ENCODE measurements around the gene GDAP1L1. TPM values are rescaled to one million over a fixed set of nuclear protein-coding genes. Genes with fewer than 3 reads are reported as not detected.

The GDAP1L1 gene
- polyA plus RNA-seq, 3 donors: not detected

- Mint-ChIP-seq H3K9me3 (peaks cover 0 to 2% (median 0%) of the 10 kb centered on the region in 7 donors), H3K4me1 (no peaks in the 10 kb centered on the region), H3K4me3 (peak overlapping the region in 1 of 2 donors; percentile 12), H3K36me3 (no peaks in the 10 kb centered on the region), H3K27ac (no peak overlapping the region), H3K27me3 (ENCODE audit: low read depth in 3 of 3) (peaks cover 0 to 8% (median 2%) of the 10 kb centered on the region in 3 donors)
- Histone ChIP-seq H3K27me3 (ENCODE audit: control insufficient read depth in 2 of 2, insufficient read depth in 2 of 2, low read length in 2 of 2) (no peaks in the 10 kb centered on the region), H3K9me3 (replicated peaks in 1 of 2; ENCODE audit: control insufficient read depth in 1 of 2, insufficient read depth in 1 of 2, low read length in 2 of 2) (no peaks in the 10 kb centered on the region), H3K4me3 (replicated peaks in 1 of 3; ENCODE audit: low read depth in 2 of 3, low read length in 3 of 3) (no peak overlapping the region), H3K27ac (ENCODE audit: low read depth in 1 of 2, low read length in 2 of 2) (no peak overlapping the region), H3K79me2 (ENCODE audit: insufficient read depth, low read length) (no peaks in the 10 kb centered on the region), H3K36me3 (replicated peaks in 1 of 2; ENCODE audit: control insufficient read depth in 1 of 2, insufficient read depth in 2 of 2, low read length in 2 of 2) (no peaks in the 10 kb centered on the region), H4K20me1 (ENCODE audit: insufficient read depth, low read length) (no peaks in the 10 kb centered on the region), H2AFZ (ENCODE audit: insufficient read depth, low read depth, low read length, poor library complexity, severe bottlenecking) (no peak overlapping the region), H3K4me1 (ENCODE audit: control insufficient read depth in 1 of 2, insufficient read depth in 2 of 2, low read length in 2 of 2) (no peaks in the 10 kb centered on the region), H3K4me2 (replicated peaks; ENCODE audit: extremely low read depth, low read length, poor library complexity, severe bottlenecking) (no peak overlapping the region), H3K9ac (ENCODE audit: insufficient read depth, low read length, poor library complexity, severe bottlenecking) (no peak overlapping the region)
- no peak for DNase-seq
- intact Hi-C loops (cut with micrococcal nuclease): no loop called here
- no peak for TF ChIP-seq CTCF (IDR thresholded peaks at IDR 0.05)
- WGBS (ENCODE audit: insufficient coverage): 100% methylated on average over 6 of the region's 8 CpGs
These were observed 7.0 kb downstream of the GDAP1L1 start for GRCh38 chr20:44254073-44254472.

- Histone ChIP-seq H3K9me3 (replicated peaks in 1 of 2; ENCODE audit: control insufficient read depth in 1 of 2, insufficient read depth in 1 of 2, low read length in 2 of 2) (no peaks in the 10 kb centered on the region), H3K4me3 (replicated peaks in 1 of 3; ENCODE audit: low read depth in 2 of 3, low read length in 3 of 3) (no peak overlapping the region), H3K4me2 (replicated peaks; ENCODE audit: extremely low read depth, low read length, poor library complexity, severe bottlenecking) (no peak overlapping the region), H2AFZ (ENCODE audit: insufficient read depth, low read depth, low read length, poor library complexity, severe bottlenecking) (no peak overlapping the region), H3K27ac (ENCODE audit: low read depth in 1 of 2, low read length in 2 of 2) (no peak overlapping the region), H3K27me3 (ENCODE audit: control insufficient read depth in 2 of 2, insufficient read depth in 2 of 2, low read length in 2 of 2) (no peaks in the 10 kb centered on the region), H4K20me1 (ENCODE audit: insufficient read depth, low read length) (no peaks in the 10 kb centered on the region), H3K4me1 (ENCODE audit: control insufficient read depth in 1 of 2, insufficient read depth in 2 of 2, low read length in 2 of 2) (no peaks in the 10 kb centered on the region), H3K36me3 (replicated peaks in 1 of 2; ENCODE audit: control insufficient read depth in 1 of 2, insufficient read depth in 2 of 2, low read length in 2 of 2) (no peaks in the 10 kb centered on the region), H3K79me2 (ENCODE audit: insufficient read depth, low read length) (no peaks in the 10 kb centered on the region), H3K9ac (ENCODE audit: insufficient read depth, low read length, poor library complexity, severe bottlenecking) (no peak overlapping the region)
- Mint-ChIP-seq H3K36me3 (no peaks in the 10 kb centered on the region), H3K27ac (no peak overlapping the region), H3K9me3 (peaks cover 0 to 2% (median 0%) of the 10 kb centered on the region in 7 donors), H3K4me1 (no peaks in the 10 kb centered on the region), H3K4me3 (no peak overlapping the region), H3K27me3 (ENCODE audit: low read depth in 3 of 3) (peaks cover 0 to 4% (median 2%) of the 10 kb centered on the region in 3 donors)
- TF ChIP-seq CTCF (IDR thresholded peaks at IDR 0.05): no peak
- no CpG with 5 or more reads among the region's 1 CpG for WGBS (ENCODE audit: insufficient coverage)
- DNase-seq: no peak
- intact Hi-C loops (cut with micrococcal nuclease): no loop called here
These were observed 8.8 kb downstream of the GDAP1L1 start for GRCh38 chr20:44255942-44256341.

All from CD14-positive monocyte (primary cell).